SJSA1 (cell line): ENCODE measurements around the gene ENPP3. TPM values are rescaled to one million over a fixed set of nuclear protein-coding genes. Genes with fewer than 3 reads are reported as not detected.

Experiments used
- DNase-seq, 2 experiments: peaks; one replicate each; pipeline ENCODE4 v3.0.0-alpha.2; 2015 to 2020; ENCODE audit warnings: low spot score in 2 of 2, low read depth in 1 of 2
- H3K27ac ChIP-seq: fragments of 250-450 bp; sonication (Bioruptor Pico); 2 replicates; pipeline ENCODE4 v1.5.1; 2020; ENCODE audit warnings: mild to moderate bottlenecking, moderate library complexity
- H3K27me3 ChIP-seq: fragments of 250-450 bp; sonication (Bioruptor Pico); replicated peaks from 2 replicates; pipeline ENCODE4 v1.5.1; 2020; ENCODE audit warnings: mild to moderate bottlenecking, moderate library complexity
- H3K36me3 ChIP-seq: fragments of 250-450 bp; sonication (Bioruptor Pico); 2 replicates; pipeline ENCODE4 v1.5.1; 2020; ENCODE audit warnings: mild to moderate bottlenecking
- H3K4me1 ChIP-seq: fragments of 250-450 bp; sonication (Bioruptor Pico); replicated peaks from 2 replicates; pipeline ENCODE4 v1.6.1; 2021; ENCODE audit warnings: mild to moderate bottlenecking
- H3K4me3 ChIP-seq: fragments of 250-450 bp; sonication (Bioruptor Pico); 2 replicates; pipeline ENCODE4 v1.5.1; 2020; ENCODE audit warnings: mild to moderate bottlenecking
- H3K9me3 ChIP-seq: fragments of 250-450 bp; sonication (Bioruptor Pico); replicated peaks from 2 replicates; pipeline ENCODE4 v1.5.1; 2020; ENCODE audit warnings: mild to moderate bottlenecking
- total RNA-seq: library from RNA; depleted of rRNA; stranded (reverse); fragments of >200 nt; shearing (Covaris generic); gene quantifications from 2 replicates; pipeline ENCODE4 v1.2.3, GENCODE V29; 2014

The ENPP3 gene
- total RNA-seq, 1 experiment from 2014 or later, result 0.05 TPM

- Histone ChIP-seq H3K36me3 (no peaks in the 10 kb centered on the region), H3K4me3 (no peak overlapping the region), H3K4me1 (peaks cover 44% of the 10 kb centered on the region), H3K9me3 (no peaks in the 10 kb centered on the region), H3K27me3 (no peaks in the 10 kb centered on the region), H3K27ac (no peak overlapping the region)
- no peak for DNase-seq
Measured at GRCh38 chr6:131762984-131763383, 125.9 kb downstream of the ENPP3 start.

- Histone ChIP-seq H3K36me3 (no peaks in the 10 kb centered on the region), H3K4me3 (no peak overlapping the region), H3K9me3 (no peaks in the 10 kb centered on the region), H3K27ac (no peak overlapping the region), H3K27me3 (no peaks in the 10 kb centered on the region), H3K4me1 (peaks cover 44% of the 10 kb centered on the region)
- DNase-seq, result no peak
Measured at GRCh38 chr6:131763749-131764148, 126.6 kb downstream of the ENPP3 start.

GRCh38 chr6:131764350-131764749, 127.2 kb downstream of the ENPP3 start:
- no peaks in the 10 kb centered on the region for H3K9me3 ChIP-seq
- H3K27me3 ChIP-seq, result no peaks in the 10 kb centered on the region
- peaks cover 44% of the 10 kb centered on the region for H3K4me1 ChIP-seq
- no peak overlapping the region for H3K27ac ChIP-seq
- H3K36me3 ChIP-seq, result no peaks in the 10 kb centered on the region
- no peak for DNase-seq
- no peak overlapping the region for H3K4me3 ChIP-seq

- peaks cover 35% of the 10 kb centered on the region for H3K4me1 ChIP-seq
- no peak overlapping the region for H3K4me3 ChIP-seq
- H3K36me3 ChIP-seq, result no peaks in the 10 kb centered on the region
- 0 out of 2 replicates have a peak overlapping the region, but pooled peaks have one; percentile 5 for H3K27ac ChIP-seq
- H3K9me3 ChIP-seq, result no peaks in the 10 kb centered on the region
- no peaks in the 10 kb centered on the region for H3K27me3 ChIP-seq
- peak; percentile 74 to 75 for DNase-seq
Measured at GRCh38 chr6:131765081-131765803, 128.1 kb downstream of the ENPP3 start.

- Histone ChIP-seq H3K27me3 (no peaks in the 10 kb centered on the region), H3K4me3 (no peak overlapping the region), H3K27ac (0 out of 2 replicates have a peak overlapping the region, but pooled peaks have one; percentile 5), H3K36me3 (no peaks in the 10 kb centered on the region), H3K4me1 (peaks cover 33% of the 10 kb centered on the region), H3K9me3 (no peaks in the 10 kb centered on the region)
- no peak for DNase-seq
Measured at GRCh38 chr6:131765804-131766135, 128.7 kb downstream of the ENPP3 start.

GRCh38 chr6:131766631-131767030, 129.5 kb downstream of the ENPP3 start:
- Histone ChIP-seq H3K4me3 (no peak overlapping the region), H3K36me3 (no peaks in the 10 kb centered on the region), H3K27ac (no peak overlapping the region), H3K9me3 (no peaks in the 10 kb centered on the region), H3K27me3 (no peaks in the 10 kb centered on the region), H3K4me1 (peaks cover 25% of the 10 kb centered on the region)
- no peak for DNase-seq

GRCh38 chr6:131768964-131769363, 131.9 kb downstream of the ENPP3 start:
- Histone ChIP-seq H3K9me3 (no peaks in the 10 kb centered on the region), H3K4me3 (no peak overlapping the region), H3K27ac (no peak overlapping the region), H3K27me3 (no peaks in the 10 kb centered on the region), H3K4me1 (peaks cover 16% of the 10 kb centered on the region), H3K36me3 (no peaks in the 10 kb centered on the region)
- no peak for DNase-seq

- Histone ChIP-seq H3K36me3 (no peaks in the 10 kb centered on the region), H3K4me1 (peaks cover 16% of the 10 kb centered on the region), H3K27ac (no peak overlapping the region), H3K27me3 (no peaks in the 10 kb centered on the region), H3K4me3 (no peak overlapping the region), H3K9me3 (no peaks in the 10 kb centered on the region)
- no peak for DNase-seq
Measured at GRCh38 chr6:131769385-131770141, 132.5 kb downstream of the ENPP3 start.

- Histone ChIP-seq H3K4me3 (no peak overlapping the region), H3K36me3 (no peaks in the 10 kb centered on the region), H3K27ac (no peak overlapping the region), H3K4me1 (peaks cover 5% of the 10 kb centered on the region), H3K27me3 (no peaks in the 10 kb centered on the region), H3K9me3 (no peaks in the 10 kb centered on the region)
- no peak for DNase-seq
Measured at GRCh38 chr6:131770776-131771175, 133.7 kb downstream of the ENPP3 start.

GRCh38 chr6:131773284-131773950, 136.3 kb downstream of the ENPP3 start:
- Histone ChIP-seq H3K27ac (no peak overlapping the region), H3K36me3 (no peaks in the 10 kb centered on the region), H3K4me3 (no peak overlapping the region), H3K27me3 (no peaks in the 10 kb centered on the region), H3K9me3 (no peaks in the 10 kb centered on the region), H3K4me1 (no peaks in the 10 kb centered on the region)
- DNase-seq, result no peak

GRCh38 chr6:131775886-131776285, 138.8 kb downstream of the ENPP3 start:
- DNase-seq, result no peak
- Histone ChIP-seq H3K9me3 (no peaks in the 10 kb centered on the region), H3K27ac (no peak overlapping the region), H3K27me3 (no peaks in the 10 kb centered on the region), H3K36me3 (no peaks in the 10 kb centered on the region), H3K4me1 (no peaks in the 10 kb centered on the region), H3K4me3 (no peak overlapping the region)

GRCh38 chr6:131776985-131777384, 139.9 kb downstream of the ENPP3 start:
- Histone ChIP-seq H3K4me1 (no peaks in the 10 kb centered on the region), H3K36me3 (no peaks in the 10 kb centered on the region), H3K9me3 (no peaks in the 10 kb centered on the region), H3K27ac (no peak overlapping the region), H3K27me3 (no peaks in the 10 kb centered on the region), H3K4me3 (no peak overlapping the region)
- DNase-seq, result no peak

- H3K4me1 ChIP-seq, result no peaks in the 10 kb centered on the region
- no peak overlapping the region for H3K27ac ChIP-seq
- no peaks in the 10 kb centered on the region for H3K27me3 ChIP-seq
- no peaks in the 10 kb centered on the region for H3K36me3 ChIP-seq
- H3K9me3 ChIP-seq, result no peaks in the 10 kb centered on the region
- no peak overlapping the region for H3K4me3 ChIP-seq
- no peak for DNase-seq
Measured at GRCh38 chr6:131778169-131778568, 141.1 kb downstream of the ENPP3 start.

- H3K27me3 ChIP-seq, result no peaks in the 10 kb centered on the region
- no peak for DNase-seq
- no peaks in the 10 kb centered on the region for H3K4me1 ChIP-seq
- H3K9me3 ChIP-seq, result no peaks in the 10 kb centered on the region
- H3K27ac ChIP-seq, result no peak overlapping the region
- H3K4me3 ChIP-seq, result no peak overlapping the region
- no peaks in the 10 kb centered on the region for H3K36me3 ChIP-seq
Measured at GRCh38 chr6:131779304-131779703, 142.2 kb downstream of the ENPP3 start.
